T-helper 1 cell treated with Interleukin-12 subunit alpha and Interleukin-12 subunit beta and Interleukin-4 antibody, amounts not matched to agents 30 μg/mL and 1 μg/mL, for 36 hours (primary cell): Measurements from ENCODE around the gene PPP1CC.
"Not testable (repeated sequence)": the region's sequence is repeated elsewhere in the genome, so short reads cannot be mapped to it uniquely, and the experiment has no call there.

Source experiments
- H3K27ac Mint-ChIP-seq: one replicate; pipeline ENCODE4 v1.8.0; 2021; ENCODE audit warnings: mild to moderate bottlenecking, mixed read lengths
- H3K27me3 Mint-ChIP-seq: one replicate; pipeline ENCODE4 v1.8.0; 2021; ENCODE audit warnings: low read depth, mixed read lengths
- H3K36me3 Mint-ChIP-seq: one replicate; pipeline ENCODE4 v1.8.0; 2021; ENCODE audit warnings: low read depth, mixed read lengths
- H3K4me1 Mint-ChIP-seq: one replicate; pipeline ENCODE4 v1.8.0; 2021; ENCODE audit warnings: low read depth, mixed read lengths
- H3K4me3 Mint-ChIP-seq: one replicate; pipeline ENCODE4 v1.8.0; 2021; ENCODE audit warnings: mild to moderate bottlenecking, moderate library complexity, mixed read lengths
- H3K9me3 Mint-ChIP-seq: one replicate; pipeline ENCODE4 v1.8.0; 2021; ENCODE audit warnings: mixed read lengths

The PPP1CC gene

DNA sequence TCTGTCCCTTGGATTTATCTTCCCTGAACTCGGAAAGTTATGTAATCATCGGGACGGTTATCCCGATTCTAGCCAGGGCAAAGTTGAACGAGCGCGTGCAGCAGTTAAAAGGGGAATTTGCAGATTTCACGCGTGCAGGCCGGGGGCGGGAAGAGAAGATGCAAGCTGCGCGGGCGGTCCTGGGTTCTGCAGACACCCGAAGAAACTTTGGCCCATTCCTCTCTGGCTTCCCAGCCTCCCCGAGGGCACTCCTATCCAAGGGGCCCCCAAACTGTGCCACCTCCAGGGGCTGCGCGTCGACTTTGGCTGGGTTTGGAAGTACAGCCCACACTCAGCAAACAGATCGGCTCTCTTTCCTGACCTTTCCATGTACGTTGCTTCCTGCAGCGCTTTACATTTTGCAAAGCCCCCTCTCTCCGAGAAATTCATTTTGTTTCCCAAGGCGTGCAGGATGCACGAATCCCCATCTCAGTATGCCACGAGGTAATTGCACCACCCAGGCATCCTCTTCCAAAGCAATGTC, 941 bp upstream of the PPP1CC start:
- Mint-ChIP-seq H3K9me3 (no peaks in the 10 kb centered on the region), H3K36me3 (peaks cover 15% of the 10 kb centered on the region), H3K4me3 (peak overlapping the region; percentile 99), H3K4me1 (peaks cover 28% of the 10 kb centered on the region), H3K27me3 (no peaks in the 10 kb centered on the region), H3K27ac (peak overlapping the region; percentile 38)

- Mint-ChIP-seq H3K4me3 (peak overlapping the region; percentile 99), H3K27me3 (no peaks in the 10 kb centered on the region), H3K27ac (peak overlapping the region; percentile 99), H3K9me3 (no peaks in the 10 kb centered on the region), H3K4me1 (peaks cover 39% of the 10 kb centered on the region), H3K36me3 (peaks cover 19% of the 10 kb centered on the region)
Measured at GRCh38 chr12:110742096-110742717, 484 bp downstream of the PPP1CC start.

GRCh38 chr12:110741341-110742095, 1.2 kb downstream of the PPP1CC start:
- Mint-ChIP-seq H3K36me3 (peaks cover 19% of the 10 kb centered on the region), H3K4me3 (peak overlapping the region; percentile 99), H3K9me3 (no peaks in the 10 kb centered on the region), H3K27me3 (no peaks in the 10 kb centered on the region), H3K4me1 (peaks cover 39% of the 10 kb centered on the region), H3K27ac (peak overlapping the region; percentile 99)

- Mint-ChIP-seq H3K36me3 (peaks cover 21% of the 10 kb centered on the region), H3K4me1 (peaks cover 47% of the 10 kb centered on the region), H3K27me3 (no peaks in the 10 kb centered on the region), H3K27ac (peak overlapping the region; percentile 80), H3K9me3 (no peaks in the 10 kb centered on the region), H3K4me3 (peak overlapping the region; percentile 99)
Measured at GRCh38 chr12:110739894-110740293, 2.8 kb downstream of the PPP1CC start.

GRCh38 chr12:110739488-110739887, 3.2 kb downstream of the PPP1CC start:
- Mint-ChIP-seq H3K4me3 (peak overlapping the region; percentile 99), H3K27ac (peak overlapping the region; percentile 80), H3K9me3 (no peaks in the 10 kb centered on the region), H3K4me1 (peaks cover 49% of the 10 kb centered on the region), H3K36me3 (peaks cover 22% of the 10 kb centered on the region), H3K27me3 (no peaks in the 10 kb centered on the region)

- Mint-ChIP-seq H3K4me3 (peak overlapping the region; percentile 32), H3K9me3 (no peaks in the 10 kb centered on the region), H3K36me3 (peaks cover 29% of the 10 kb centered on the region), H3K4me1 (peaks cover 51% of the 10 kb centered on the region), H3K27ac (peak overlapping the region; percentile 77), H3K27me3 (no peaks in the 10 kb centered on the region)
Measured at GRCh38 chr12:110737532-110737931, 5.2 kb downstream of the PPP1CC start.

- not testable (repeated sequence) for H3K4me3 Mint-ChIP-seq, H3K27ac Mint-ChIP-seq, H3K9me3 Mint-ChIP-seq, H3K27me3 Mint-ChIP-seq
- peaks cover 34% of the 10 kb centered on the region for H3K36me3 Mint-ChIP-seq
- peaks cover 56% of the 10 kb centered on the region for H3K4me1 Mint-ChIP-seq
Measured at GRCh38 chr12:110737016-110737415, 5.7 kb downstream of the PPP1CC start.

DNA sequence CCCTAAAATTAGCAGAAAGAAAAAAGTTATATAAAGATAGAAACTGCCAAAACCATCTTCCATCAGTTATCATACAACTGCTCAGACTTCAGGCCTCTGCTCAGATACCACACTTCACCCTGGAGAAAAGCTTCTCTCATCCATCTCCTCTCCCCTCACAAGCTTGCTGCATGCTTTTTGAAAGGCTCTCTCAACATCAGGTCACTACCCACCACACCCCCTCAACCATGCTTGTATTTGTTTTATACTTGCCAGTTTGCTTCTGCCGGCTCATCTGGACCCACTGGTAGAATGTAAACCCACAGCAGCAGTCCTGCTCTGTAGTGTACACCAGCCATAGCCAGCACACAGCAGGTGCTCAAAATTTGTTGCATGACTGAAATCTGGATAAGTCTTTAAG, 8.8 kb downstream of the PPP1CC start:
- H3K4me1 Mint-ChIP-seq = peaks cover 53% of the 10 kb centered on the region
- no peak overlapping the region for H3K27ac Mint-ChIP-seq
- no peaks in the 10 kb centered on the region for H3K9me3 Mint-ChIP-seq
- no peaks in the 10 kb centered on the region for H3K27me3 Mint-ChIP-seq
- no peak overlapping the region for H3K4me3 Mint-ChIP-seq
- peaks cover 43% of the 10 kb centered on the region for H3K36me3 Mint-ChIP-seq

- no peaks in the 10 kb centered on the region for H3K9me3 Mint-ChIP-seq
- peaks cover 51% of the 10 kb centered on the region for H3K4me1 Mint-ChIP-seq
- peaks cover 40% of the 10 kb centered on the region for H3K36me3 Mint-ChIP-seq
- H3K27ac Mint-ChIP-seq = no peak overlapping the region
- H3K27me3 Mint-ChIP-seq = no peaks in the 10 kb centered on the region
- no peak overlapping the region for H3K4me3 Mint-ChIP-seq
Measured at GRCh38 chr12:110733089-110733715, 9.5 kb downstream of the PPP1CC start.

GRCh38 chr12:110732572-110732971, 10.1 kb downstream of the PPP1CC start:
- peaks cover 44% of the 10 kb centered on the region for H3K36me3 Mint-ChIP-seq
- peaks cover 51% of the 10 kb centered on the region for H3K4me1 Mint-ChIP-seq
- H3K27me3 Mint-ChIP-seq = no peaks in the 10 kb centered on the region
- H3K4me3 Mint-ChIP-seq = no peak overlapping the region
- H3K9me3 Mint-ChIP-seq = no peaks in the 10 kb centered on the region
- H3K27ac Mint-ChIP-seq = peak overlapping the region; percentile 31

DNA sequence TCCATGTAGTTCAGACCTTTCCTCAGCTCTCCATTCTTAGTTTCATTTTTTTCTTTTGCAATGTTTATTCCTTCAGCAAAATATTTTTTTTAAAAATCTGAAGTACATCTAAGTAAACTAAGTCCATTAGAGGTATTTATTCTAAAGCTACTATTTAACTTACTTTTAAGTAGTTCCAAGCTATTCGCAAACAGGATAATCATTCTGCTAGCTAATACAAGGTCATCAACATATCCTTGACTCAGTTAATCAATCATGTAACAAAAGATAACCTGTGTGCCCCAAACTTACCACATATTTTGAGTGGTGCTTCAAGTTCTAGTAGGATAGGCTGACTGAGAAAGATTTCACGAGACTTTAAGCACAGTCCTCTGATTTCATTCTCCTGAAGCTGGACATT, 11.2 kb downstream of the PPP1CC start:
- Mint-ChIP-seq H3K4me3 (no peak overlapping the region), H3K27ac (no peak overlapping the region), H3K4me1 (peaks cover 56% of the 10 kb centered on the region), H3K27me3 (no peaks in the 10 kb centered on the region), H3K9me3 (no peaks in the 10 kb centered on the region), H3K36me3 (peaks cover 47% of the 10 kb centered on the region)

DNA sequence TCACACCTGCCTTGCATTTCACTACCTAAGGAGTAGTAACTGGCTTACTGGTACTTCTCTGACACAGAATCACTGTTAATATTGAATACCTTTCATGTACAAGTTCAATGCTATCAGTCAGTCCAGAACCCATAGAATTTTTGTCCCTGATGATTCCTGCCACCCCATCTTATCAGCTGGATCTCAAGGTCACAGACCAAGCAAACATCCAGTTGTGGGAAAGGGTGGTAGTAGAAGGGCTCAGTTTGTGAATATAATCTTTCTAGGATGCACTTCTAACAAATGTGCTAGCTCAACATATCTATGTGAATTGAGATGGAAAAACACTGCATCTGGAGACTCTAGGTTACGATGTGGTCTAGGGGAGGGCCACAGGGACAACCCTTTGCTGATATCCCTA, 14.1 kb downstream of the PPP1CC start:
- Mint-ChIP-seq H3K4me3 (no peak overlapping the region), H3K27me3 (no peaks in the 10 kb centered on the region), H3K4me1 (peaks cover 52% of the 10 kb centered on the region), H3K9me3 (no peaks in the 10 kb centered on the region), H3K27ac (no peak overlapping the region), H3K36me3 (peaks cover 56% of the 10 kb centered on the region)

DNA sequence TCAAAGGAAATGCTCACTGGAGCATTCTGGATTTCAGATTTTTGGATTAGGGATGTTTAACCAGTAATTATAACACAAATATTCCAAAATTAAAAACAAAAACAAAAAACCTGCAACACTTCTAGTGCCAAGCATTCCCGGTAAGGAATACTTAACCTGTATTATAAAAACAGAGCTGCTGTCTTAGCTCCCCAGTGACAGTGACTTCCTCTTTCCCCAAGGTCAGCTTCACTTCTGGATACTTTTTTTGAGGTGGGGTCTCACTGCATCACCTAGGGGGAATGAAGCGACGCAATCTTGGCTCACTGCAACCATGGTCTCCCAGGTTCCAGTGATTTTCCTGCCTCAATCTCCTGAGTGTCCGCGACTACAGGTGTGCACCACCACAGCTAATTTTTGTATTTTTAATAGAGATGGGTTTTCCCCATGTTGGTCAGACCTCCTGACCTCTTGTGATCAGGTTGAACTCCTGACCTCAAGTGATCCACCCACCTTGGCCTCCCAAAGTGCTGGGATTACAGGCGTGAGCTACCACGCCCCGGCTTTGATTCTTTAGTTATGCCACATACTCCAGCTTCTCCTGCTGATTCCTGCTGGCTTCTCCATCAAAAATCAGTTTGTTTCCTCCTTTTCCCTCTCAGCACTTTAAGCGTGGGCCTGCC, 15.9 kb downstream of the PPP1CC start:
- H3K27ac Mint-ChIP-seq = no peak overlapping the region
- peaks cover 38% of the 10 kb centered on the region for H3K4me1 Mint-ChIP-seq
- H3K27me3 Mint-ChIP-seq = no peaks in the 10 kb centered on the region
- H3K36me3 Mint-ChIP-seq = peaks cover 55% of the 10 kb centered on the region
- H3K9me3 Mint-ChIP-seq = no peaks in the 10 kb centered on the region
- H3K4me3 Mint-ChIP-seq = no peak overlapping the region

GRCh38 chr12:110726028-110726427, 16.7 kb downstream of the PPP1CC start:
- Mint-ChIP-seq H3K36me3 (peaks cover 56% of the 10 kb centered on the region), H3K9me3 (no peaks in the 10 kb centered on the region), H3K4me1 (peaks cover 31% of the 10 kb centered on the region), H3K27me3 (no peaks in the 10 kb centered on the region), H3K4me3 (no peak overlapping the region), H3K27ac (peak overlapping the region; percentile 7)
